HCT116 (cell line): ENCODE measurements around the gene PDE8A.

Source experiments
- CEBPB ChIP-seq: IDR thresholded peaks from 2 replicates; pipeline ENCODE4 v1.6.1; 2012; ENCODE audit warnings: low read depth
- CTCF ChIP-seq, 3 experiments: fragments of 200-600 bp in 1 of 3; sonication (generic) in 1 of 3; IDR thresholded peaks in 2 of 3; conservative IDR thresholded peaks in 1 of 3; 2 replicates each; pipeline ENCODE4 v1.5.1; 2012 to 2017; ENCODE audit warnings: low read depth in 2 of 3, low read length in 2 of 3, antibody characterized with exemption in 1 of 3, borderline replicate concordance in 1 of 3, control low read depth in 1 of 3, mild to moderate bottlenecking in 1 of 3, mixed read lengths in 1 of 3, mixed run types in 1 of 3, moderate library complexity in 1 of 3; ENCODE audit not compliant: insufficient read depth in 1 of 3
- ELF1 ChIP-seq: IDR thresholded peaks from 2 replicates; pipeline ENCODE4 v1.6.1; 2012; ENCODE audit warnings: low read depth, borderline replicate concordance
- MAX ChIP-seq: IDR thresholded peaks from 2 replicates; pipeline ENCODE4 v1.6.1; 2012
- POLR2A ChIP-seq: IDR thresholded peaks from 2 replicates; pipeline ENCODE4 v1.7.0; 2011; ENCODE audit warnings: borderline replicate concordance; ENCODE audit not compliant: insufficient read depth, insufficient read length; ENCODE audit errors: extremely low read depth
- POLR2AphosphoS5 ChIP-seq: IDR thresholded peaks from 2 replicates; pipeline ENCODE4 v1.6.1; 2011; ENCODE audit warnings: mild to moderate bottlenecking, low read depth, low read length, moderate library complexity
- RAD21 ChIP-seq: IDR thresholded peaks from 2 replicates; pipeline ENCODE4 v1.6.1; 2012; ENCODE audit warnings: low read depth, mild to moderate bottlenecking
- REST ChIP-seq: IDR thresholded peaks from 2 replicates; pipeline ENCODE4 v1.6.1; 2012; ENCODE audit warnings: low read depth
- SIN3A ChIP-seq: IDR thresholded peaks from 2 replicates; pipeline ENCODE4 v1.6.1; 2012; ENCODE audit warnings: low read depth
- SP1 ChIP-seq: IDR thresholded peaks from 2 replicates; pipeline ENCODE4 v1.6.1; 2012; ENCODE audit warnings: low read depth
- TCF7L2 ChIP-seq: IDR thresholded peaks from 2 replicates; pipeline ENCODE4 v1.7.0; 2011; ENCODE audit warnings: borderline replicate concordance, inconsistent platforms; ENCODE audit not compliant: insufficient read depth, insufficient read length; ENCODE audit errors: extremely low read depth
- YY1 ChIP-seq: IDR thresholded peaks from 2 replicates; pipeline ENCODE4 v1.6.1; 2011; ENCODE audit warnings: low read length, low read depth, moderate library complexity, mild to moderate bottlenecking; ENCODE audit not compliant: insufficient replicate concordance; ENCODE audit errors: extremely low read depth
- ZBTB33 ChIP-seq: IDR thresholded peaks from 2 replicates; pipeline ENCODE4 v1.6.1; 2011; ENCODE audit warnings: mild to moderate bottlenecking, low read length, moderate library complexity; ENCODE audit not compliant: insufficient replicate concordance; ENCODE audit errors: extremely low read depth

- TF ChIP-seq CTCF (IDR thresholded peaks at IDR 0.05 in 2 of 3, conservative IDR thresholded peaks at IDR 0.05 in 1 of 3; ENCODE audit: borderline replicate concordance in 1 of 3, insufficient read depth in 1 of 3, low read depth in 2 of 3, low read length in 2 of 3) (no peak), POLR2A (no peak), RAD21 (no peak), POLR2AphosphoS5 (no peak), SIN3A (no peak), ZBTB33 (no peak), CEBPB (no peak), YY1 (no peak), MAX (no peak), ELF1 (no peak), TCF7L2 (no peak), REST (no peak), SP1 (no peak)
These were observed 21.1 kb upstream of the PDE8A start for GRCh38 chr15:84960391-84961113.
